HepG2 (cell line): ENCODE data around the gene OSBPL2. TPM values are rescaled to one million over a fixed set of nuclear protein-coding genes. Genes with fewer than 3 reads are reported as not detected.
A peak's percentile ranks its signal among the peaks of the same experiment; 100 is the strongest.

Experiments
- ARID4A ChIP-seq: sonication (generic); formaldehyde crosslinking; IDR thresholded peaks from 2 replicates; pipeline ENCODE4 v1.5.0; 2020; ENCODE audit warnings: mild to moderate bottlenecking, missing genetic modification reagents, borderline replicate concordance
- BCL3 ChIP-seq: sonication (generic); formaldehyde crosslinking; IDR thresholded peaks from 2 replicates; pipeline ENCODE4 v1.5.1; 2020; ENCODE audit warnings: mild to moderate bottlenecking, missing genetic modification reagents, moderate library complexity
- BORCS8-MEF2B ChIP-seq: sonication (generic); formaldehyde crosslinking; IDR thresholded peaks from 2 replicates; pipeline ENCODE4 v1.8.0; 2022; ENCODE audit warnings: mild to moderate bottlenecking, missing genetic modification reagents
- HES4 ChIP-seq: sonication (generic); formaldehyde crosslinking; IDR thresholded peaks from 2 replicates; pipeline ENCODE4 v1.9.0; 2021; ENCODE audit warnings: mild to moderate bottlenecking, missing genetic modification reagents, borderline replicate concordance
- MLX ChIP-seq: IDR thresholded peaks from 2 replicates; pipeline ENCODE4 v1.6.1; 2016
- STAG1 ChIP-seq: sonication (generic); formaldehyde crosslinking; IDR thresholded peaks from 2 replicates; pipeline ENCODE4 v1.4.0; 2020; ENCODE audit warnings: missing genetic modification reagents
- TBX2 ChIP-seq: sonication (generic); formaldehyde crosslinking; IDR thresholded peaks from 2 replicates; pipeline ENCODE4 v1.5.0; 2020; ENCODE audit warnings: missing genetic modification reagents, mild to moderate bottlenecking, borderline replicate concordance
- TFE3 ChIP-seq: IDR thresholded peaks from 2 replicates; pipeline ENCODE4 v1.6.1; 2016
- ZNF253 ChIP-seq: sonication (generic); formaldehyde crosslinking; IDR thresholded peaks from 2 replicates; pipeline ENCODE4 v1.8.0; 2022; ENCODE audit warnings: mild to moderate bottlenecking, missing genetic modification reagents, borderline replicate concordance
- ZNF451 ChIP-seq: sonication (generic); formaldehyde crosslinking; IDR thresholded peaks from 2 replicates; pipeline ENCODE4 v1.5.0; 2020; ENCODE audit warnings: mild to moderate bottlenecking, missing genetic modification reagents
- ZNF674 ChIP-seq: sonication (generic); formaldehyde crosslinking; IDR thresholded peaks from 2 replicates; pipeline ENCODE4 v1.5.0; 2020; ENCODE audit warnings: low read depth, mild to moderate bottlenecking, missing genetic modification reagents
- polyA plus RNA-seq, 8 experiments: library from polyadenylated mRNA; depleted of rRNA in 3 of 8; stranded (reverse) in 7 of 8; unstranded in 1 of 8; fragments of >200 nt; fragmentation: Illumina TruSeq in 4 of 8; extraction: Trizol in 4 of 8; gene quantifications; 2 replicates each; pipeline versions ENCODE4 v1.2.1 to v1.2.3, GENCODE V29; 2011 to 2016; ENCODE audit warnings: low read depth in 4 of 8, missing spikeins in 1 of 8, mixed read lengths in 1 of 8; ENCODE audit not compliant: insufficient read depth in 1 of 8
- total RNA-seq, 5 experiments: library from RNA; depleted of rRNA; stranded (reverse); fragments of >200 nt; fragmentation: Illumina TruSeq; extraction: Trizol; gene quantifications; 2 replicates each; pipeline ENCODE4 v1.2.3, GENCODE V29; 2016; ENCODE audit warnings: low read depth in 1 of 5
- TF ChIP-seq, protein P1 (sequence below): sonication (generic); formaldehyde crosslinking; IDR thresholded peaks from 2 replicates; pipeline ENCODE4 v1.4.0; 2020; ENCODE audit warnings: missing genetic modification reagents
- TF ChIP-seq, protein P2 (sequence below): fragments of 450-650 bp; IDR thresholded peaks from 2 replicates; pipeline ENCODE4 v1.6.1; 2017; ENCODE audit warnings: mild to moderate bottlenecking
- TF ChIP-seq, protein P3 (sequence below): fragments of 450-650 bp; IDR thresholded peaks from 2 replicates; pipeline ENCODE4 v1.6.1; 2016

Gene OSBPL2
- total and polyA plus RNA-seq, 2 of the 13 experiments (the other 11 are each of a cell fraction or from before 2014, with no cell fraction given), result 18.5 to 37.4 TPM

DNA sequence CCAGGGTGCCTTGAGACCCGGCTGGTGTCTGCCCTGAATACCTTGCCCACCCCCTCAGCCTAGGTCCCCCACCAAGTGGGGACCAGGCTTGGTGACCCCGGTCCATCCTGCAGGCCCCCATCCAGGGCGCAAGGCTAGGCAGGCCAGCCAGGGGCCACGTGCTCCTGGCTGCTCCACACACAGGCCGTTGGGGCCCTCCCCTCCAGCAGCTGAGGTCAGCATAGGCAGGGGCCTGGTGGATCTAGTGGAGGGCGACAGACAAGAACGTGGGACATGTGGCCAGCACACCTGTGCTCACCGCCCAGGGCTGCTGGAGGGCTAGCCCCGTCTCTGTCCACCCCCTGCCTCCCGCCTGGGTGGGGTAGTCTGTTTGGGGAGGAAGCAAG, 10.7 kb upstream of the OSBPL2 start (continued):
- TF ChIP-seq ZNF674 (CRISPR knock-in tag), result no peak
- no peak for TF ChIP-seq ZNF253
- TF ChIP-seq, protein P1, sequence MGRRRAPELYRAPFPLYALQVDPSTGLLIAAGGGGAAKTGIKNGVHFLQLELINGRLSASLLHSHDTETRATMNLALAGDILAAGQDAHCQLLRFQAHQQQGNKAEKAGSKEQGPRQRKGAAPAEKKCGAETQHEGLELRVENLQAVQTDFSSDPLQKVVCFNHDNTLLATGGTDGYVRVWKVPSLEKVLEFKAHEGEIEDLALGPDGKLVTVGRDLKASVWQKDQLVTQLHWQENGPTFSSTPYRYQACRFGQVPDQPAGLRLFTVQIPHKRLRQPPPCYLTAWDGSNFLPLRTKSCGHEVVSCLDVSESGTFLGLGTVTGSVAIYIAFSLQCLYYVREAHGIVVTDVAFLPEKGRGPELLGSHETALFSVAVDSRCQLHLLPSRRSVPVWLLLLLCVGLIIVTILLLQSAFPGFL, result no peak
- TF ChIP-seq ARID4A, result 0 out of 2 replicates have a peak, but pooled peaks have one; percentile 48
- TF ChIP-seq, protein P2, sequence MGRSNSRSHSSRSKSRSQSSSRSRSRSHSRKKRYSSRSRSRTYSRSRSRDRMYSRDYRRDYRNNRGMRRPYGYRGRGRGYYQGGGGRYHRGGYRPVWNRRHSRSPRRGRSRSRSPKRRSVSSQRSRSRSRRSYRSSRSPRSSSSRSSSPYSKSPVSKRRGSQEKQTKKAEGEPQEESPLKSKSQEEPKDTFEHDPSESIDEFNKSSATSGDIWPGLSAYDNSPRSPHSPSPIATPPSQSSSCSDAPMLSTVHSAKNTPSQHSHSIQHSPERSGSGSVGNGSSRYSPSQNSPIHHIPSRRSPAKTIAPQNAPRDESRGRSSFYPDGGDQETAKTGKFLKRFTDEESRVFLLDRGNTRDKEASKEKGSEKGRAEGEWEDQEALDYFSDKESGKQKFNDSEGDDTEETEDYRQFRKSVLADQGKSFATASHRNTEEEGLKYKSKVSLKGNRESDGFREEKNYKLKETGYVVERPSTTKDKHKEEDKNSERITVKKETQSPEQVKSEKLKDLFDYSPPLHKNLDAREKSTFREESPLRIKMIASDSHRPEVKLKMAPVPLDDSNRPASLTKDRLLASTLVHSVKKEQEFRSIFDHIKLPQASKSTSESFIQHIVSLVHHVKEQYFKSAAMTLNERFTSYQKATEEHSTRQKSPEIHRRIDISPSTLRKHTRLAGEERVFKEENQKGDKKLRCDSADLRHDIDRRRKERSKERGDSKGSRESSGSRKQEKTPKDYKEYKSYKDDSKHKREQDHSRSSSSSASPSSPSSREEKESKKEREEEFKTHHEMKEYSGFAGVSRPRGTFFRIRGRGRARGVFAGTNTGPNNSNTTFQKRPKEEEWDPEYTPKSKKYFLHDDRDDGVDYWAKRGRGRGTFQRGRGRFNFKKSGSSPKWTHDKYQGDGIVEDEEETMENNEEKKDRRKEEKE, result no peak
- TF ChIP-seq, protein P3, sequence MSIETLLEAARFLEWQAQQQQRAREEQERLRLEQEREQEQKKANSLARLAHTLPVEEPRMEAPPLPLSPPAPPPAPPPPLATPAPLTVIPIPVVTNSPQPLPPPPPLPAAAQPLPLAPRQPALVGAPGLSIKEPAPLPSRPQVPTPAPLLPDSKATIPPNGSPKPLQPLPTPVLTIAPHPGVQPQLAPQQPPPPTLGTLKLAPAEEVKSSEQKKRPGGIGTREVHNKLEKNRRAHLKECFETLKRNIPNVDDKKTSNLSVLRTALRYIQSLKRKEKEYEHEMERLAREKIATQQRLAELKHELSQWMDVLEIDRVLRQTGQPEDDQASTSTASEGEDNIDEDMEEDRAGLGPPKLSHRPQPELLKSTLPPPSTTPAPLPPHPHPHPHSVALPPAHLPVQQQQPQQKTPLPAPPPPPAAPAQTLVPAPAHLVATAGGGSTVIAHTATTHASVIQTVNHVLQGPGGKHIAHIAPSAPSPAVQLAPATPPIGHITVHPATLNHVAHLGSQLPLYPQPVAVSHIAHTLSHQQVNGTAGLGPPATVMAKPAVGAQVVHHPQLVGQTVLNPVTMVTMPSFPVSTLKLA, result peak; percentile 47
- no peak for TF ChIP-seq TBX2 (CRISPR knock-in tag)
- 0 out of 2 replicates have a peak, but pooled peaks have one; percentile 40 for TF ChIP-seq ZNF451 (CRISPR knock-in tag)
- TF ChIP-seq STAG1 (CRISPR knock-in tag), result no peak
- TF ChIP-seq BCL3 (CRISPR knock-in tag), result 0 out of 2 replicates have a peak, but pooled peaks have one; percentile 45
- TF ChIP-seq BORCS8-MEF2B, result 0 out of 2 replicates have a peak, but pooled peaks have one; percentile 23
- TF ChIP-seq HES4 (CRISPR knock-in tag), result peak; percentile 83; the same call in 1 of the 2 replicates
- TF ChIP-seq TFE3 (CRISPR knock-in tag), result no peak
- TF ChIP-seq MLX (CRISPR knock-in tag), result 0 out of 2 replicates have a peak, but pooled peaks have one; percentile 66
